GM18511 (cell line): ENCODE data around the gene LCE1D.

Experiments used
- ATAC-seq: cut with Tn5 transposase; IDR thresholded peaks from one replicate; pipeline ENCODE4 v1.9.1; 2021; ENCODE audit warnings: mild to moderate bottlenecking, moderate library complexity; ENCODE audit not compliant: unreplicated experiment

The LCE1D gene

GRCh38 chr1:152811050-152811449 is 14.5 kb downstream of the LCE1D start:
- ATAC-seq: no peak

GRCh38 chr1:152811671-152812070 is 15.2 kb downstream of the LCE1D start, which contains the start of gene LCE1B:
Gene LCE1B (plus strand): TSS chr1:152811971. CDS start chr1:152812447, 476 bp downstream.
- no peak for ATAC-seq

- ATAC-seq: no peak
Observed at GRCh38 chr1:152817309-152817708, 20.8 kb downstream of the LCE1D start.

- no peak for ATAC-seq
Observed at GRCh38 chr1:152823294-152823693, 26.8 kb downstream of the LCE1D start.

GRCh38 chr1:152824964-152825363 is 28.4 kb downstream of the LCE1D start:
- ATAC-seq: no peak

- no peak for ATAC-seq
Observed at GRCh38 chr1:152827173-152827572, 30.7 kb downstream of the LCE1D start, which contains the start of gene LCE1A. Gene LCE1A (plus strand): TSS chr1:152827473. CDS start chr1:152827473, 0 bp downstream.

- ATAC-seq: no peak
Observed at GRCh38 chr1:152836870-152837269, 40.3 kb downstream of the LCE1D start.

- ATAC-seq: no peak
Observed at GRCh38 chr1:152842556-152842955, 46.0 kb downstream of the LCE1D start, which contains the start of gene LCE6A. Gene LCE6A (plus strand): TSS chr1:152842856. CDS start chr1:152843521, 665 bp downstream.
